Stromal cell of bone marrow (primary cell): ENCODE results near the gene TNNT3.

ENCODE experiments used
- DNase-seq: peaks from one replicate; pipeline ENCODE4 v3.0.0-alpha.2; 2012; ENCODE audit warnings: low read depth

TNNT3 gene

GRCh38 chr11:1958367-1958766 is 38.9 kb downstream of the TNNT3 start:
- no peak for DNase-seq

- DNase-seq: no peak
These were observed 40.3 kb downstream of the TNNT3 start for GRCh38 chr11:1959786-1960185.

- DNase-seq: no peak
These were observed 44.4 kb downstream of the TNNT3 start for GRCh38 chr11:1963864-1964263.

GRCh38 chr11:1964348-1964747 is 44.8 kb downstream of the TNNT3 start:
- no peak for DNase-seq

- no peak for DNase-seq
These were observed 45.5 kb downstream of the TNNT3 start for GRCh38 chr11:1964955-1965354.

- no peak for DNase-seq
These were observed 47.0 kb downstream of the TNNT3 start for GRCh38 chr11:1966531-1966930.

GRCh38 chr11:1967641-1968225 is 48.2 kb downstream of the TNNT3 start:
- no peak for DNase-seq

GRCh38 chr11:1968454-1969002 is 49.0 kb downstream of the TNNT3 start:
- no peak for DNase-seq

GRCh38 chr11:1969035-1969434 is 49.5 kb downstream of the TNNT3 start:
- DNase-seq: no peak

- DNase-seq: no peak
These were observed 50.3 kb downstream of the TNNT3 start for GRCh38 chr11:1969776-1970175.

GRCh38 chr11:1970956-1971355 is 51.5 kb downstream of the TNNT3 start:
- no peak for DNase-seq

- no peak for DNase-seq
These were observed 55.7 kb downstream of the TNNT3 start for GRCh38 chr11:1975185-1975584.

- no peak for DNase-seq
These were observed 59.4 kb downstream of the TNNT3 start for GRCh38 chr11:1978720-1979473.

- no peak for DNase-seq
These were observed 60.1 kb downstream of the TNNT3 start for GRCh38 chr11:1979607-1980006.

- DNase-seq: no peak
These were observed 63.5 kb downstream of the TNNT3 start for GRCh38 chr11:1982873-1983600.

- no peak for DNase-seq
These were observed 64.1 kb downstream of the TNNT3 start for GRCh38 chr11:1983601-1983961.

- no peak for DNase-seq
These were observed 67.5 kb downstream of the TNNT3 start for GRCh38 chr11:1987024-1987423.

- DNase-seq: no peak
These were observed 68.7 kb downstream of the TNNT3 start for GRCh38 chr11:1988174-1988573.
